ENCODE results near the gene FGFR4.

Gene FGFR4

GRCh38 chr5:177131352-177132135 lies 44.8 kb downstream of the FGFR4 start:
- no peak for DNase-seq (ENCODE audit: low read depth in 1 of 2, low spot score in 1 of 2)

GRCh38 chr5:177132136-177133095 lies 45.7 kb downstream of the FGFR4 start:
- DNase-seq (ENCODE audit: low read depth in 1 of 2, low spot score in 1 of 2) = no peak

DNA sequence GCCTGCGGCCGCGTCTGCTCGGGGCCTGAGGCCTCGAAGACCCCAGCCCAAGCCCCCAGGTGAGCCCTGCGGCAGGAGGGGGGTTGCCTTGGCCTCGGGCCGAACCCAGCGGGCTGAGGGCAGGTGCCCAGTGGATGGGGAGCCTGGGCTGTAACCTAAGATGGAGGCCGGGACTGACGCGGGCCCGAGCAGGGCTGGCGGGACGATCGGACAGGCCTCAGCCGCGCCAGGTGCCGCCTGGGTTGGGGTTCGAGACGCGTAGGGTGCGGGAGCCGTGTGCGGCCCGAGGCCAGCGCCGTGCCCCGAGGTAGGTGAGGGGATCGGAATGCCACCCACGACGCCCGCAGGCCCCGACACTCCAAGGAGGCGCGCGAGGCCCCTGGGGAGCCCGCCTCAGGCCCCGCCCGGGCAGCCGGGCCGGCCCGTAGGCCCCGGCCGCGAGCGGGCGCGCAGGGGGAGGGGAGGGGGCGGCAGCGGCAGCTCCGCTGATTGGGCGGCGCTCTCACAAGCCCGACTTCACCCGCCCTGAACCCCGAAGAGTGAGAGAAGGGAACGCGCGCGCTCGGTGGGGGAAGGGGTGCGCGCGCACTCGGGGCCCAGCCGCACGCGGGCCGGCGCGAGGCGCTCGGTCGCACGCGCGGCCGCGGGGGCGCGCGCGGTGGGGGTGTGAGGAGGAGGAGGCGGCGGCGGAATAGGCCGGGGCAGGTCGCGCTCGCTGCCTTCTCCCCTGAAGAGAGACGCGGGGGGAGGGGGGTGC lies 46.6 kb downstream of the FGFR4 start, which contains the start of gene NSD1:
TSS of gene NSD1 (plus strand) at position 678 of the 757 bp plus-strand sequence. CDS start 1,331 bp downstream, outside the sequence.
- DNase-seq (ENCODE audit: low read depth in 1 of 2, low spot score in 1 of 2) = peak; percentile 81 to 89

GRCh38 chr5:177133853-177134696 lies 47.4 kb downstream of the FGFR4 start:
- DNase-seq (ENCODE audit: low read depth in 1 of 2, low spot score in 1 of 2) = peak in 1 of 2 donors; percentile 41

DNA sequence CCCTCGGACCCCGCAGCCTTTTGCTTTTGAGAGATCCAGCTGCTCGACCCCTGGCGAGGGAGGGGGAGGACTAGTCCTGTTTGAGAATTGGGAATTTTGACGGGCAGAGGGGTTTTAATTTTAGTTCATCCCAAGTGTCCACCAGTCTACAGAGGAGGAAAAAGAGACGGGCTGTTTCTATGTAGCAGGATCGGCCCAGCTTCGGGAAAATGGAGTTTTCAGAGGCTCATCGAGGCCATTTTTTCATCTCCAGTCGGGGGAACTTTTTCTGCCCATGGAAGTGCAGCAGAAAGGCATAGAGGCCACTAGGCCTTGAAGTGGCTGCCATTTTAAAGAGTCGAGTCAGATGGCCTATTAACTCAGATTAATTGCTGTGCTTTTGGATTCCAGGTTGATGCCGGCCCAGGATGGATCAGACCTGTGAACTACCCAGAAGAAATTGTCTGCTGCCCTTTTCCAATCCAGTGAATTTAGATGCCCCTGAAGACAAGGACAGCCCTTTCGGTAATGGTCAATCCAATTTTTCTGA lies 48.0 kb downstream of the FGFR4 start:
- no peak for DNase-seq (ENCODE audit: low read depth in 1 of 2, low spot score in 1 of 2)

GRCh38 chr5:177140312-177140711 lies 53.6 kb downstream of the FGFR4 start:
- DNase-seq (ENCODE audit: low read depth in 1 of 2, low spot score in 1 of 2) = no peak

DNA sequence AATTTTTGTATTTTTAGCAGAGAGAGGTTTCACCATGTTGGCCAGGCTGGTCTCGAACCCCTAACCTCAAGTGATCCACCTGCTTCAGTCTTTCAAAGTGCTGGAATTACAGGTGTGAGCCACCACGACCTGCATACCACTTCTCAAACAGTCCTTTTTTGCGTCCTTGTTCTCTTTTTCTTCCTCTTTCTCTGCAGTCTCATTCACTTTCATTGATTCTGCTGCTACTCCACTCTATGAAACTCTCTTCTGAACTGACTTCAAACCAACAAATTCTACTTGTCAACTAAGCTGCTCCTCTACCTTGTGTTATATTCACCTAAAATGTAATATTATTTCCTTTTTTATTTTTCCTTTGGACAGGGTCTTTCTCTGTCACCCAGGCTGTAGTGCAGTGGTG lies 54.8 kb downstream of the FGFR4 start:
- no peak for DNase-seq (ENCODE audit: low read depth in 1 of 2, low spot score in 1 of 2)

DNA sequence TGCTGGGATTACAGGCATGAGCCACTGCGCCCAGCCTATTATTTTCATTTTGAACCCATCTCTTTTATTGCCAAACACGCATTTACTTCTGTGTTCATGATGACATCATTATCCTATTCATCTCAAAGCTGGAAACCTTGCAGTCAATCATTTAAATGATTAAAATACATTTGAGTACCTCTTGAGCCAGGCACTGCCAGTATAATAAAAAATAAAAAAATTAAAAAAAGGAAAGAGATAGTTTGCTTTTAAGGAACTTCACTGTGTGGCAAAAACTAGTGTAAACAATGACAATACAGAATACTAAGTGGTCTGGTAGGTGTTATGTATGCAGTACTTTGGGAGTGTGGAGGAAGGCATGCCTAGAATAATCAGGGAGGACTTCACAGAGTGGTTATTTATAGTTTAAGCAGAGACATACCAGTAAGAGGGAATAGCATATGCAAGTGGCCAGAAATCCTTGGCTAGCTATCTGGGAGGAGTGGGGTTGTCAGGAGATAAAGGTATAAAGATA lies 55.4 kb downstream of the FGFR4 start:
- DNase-seq (ENCODE audit: low read depth in 1 of 2, low spot score in 1 of 2) = no peak

DNA sequence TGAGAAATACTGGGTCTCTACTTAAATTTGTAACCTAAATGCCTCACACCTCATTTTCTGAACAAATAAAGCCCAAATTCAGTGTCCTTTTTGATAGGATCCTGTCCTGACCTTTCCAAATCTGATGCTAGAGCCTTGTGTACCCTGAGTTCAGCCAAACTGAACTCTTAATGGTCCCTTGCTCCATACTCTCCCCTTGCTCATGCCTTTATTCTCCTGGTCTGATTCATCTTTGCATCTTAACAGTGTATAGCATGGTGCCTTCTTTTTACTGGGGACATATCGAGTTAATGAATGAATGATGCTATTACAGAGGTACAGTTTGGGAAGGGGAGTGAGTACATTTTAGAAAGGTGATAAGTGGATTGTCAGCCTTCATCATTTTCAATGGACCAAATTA lies 56.1 kb downstream of the FGFR4 start:
- no peak for DNase-seq (ENCODE audit: low read depth in 1 of 2, low spot score in 1 of 2)

- DNase-seq (ENCODE audit: low read depth in 1 of 2, low spot score in 1 of 2) = no peak
Observed at GRCh38 chr5:177146891-177147638, 60.4 kb downstream of the FGFR4 start.
